OCI-LY7 (cell line): ENCODE data around the gene DMRTC2.

Experiments
- CTCF ChIP-seq: fragments of 200-600 bp; sonication (generic); conservative IDR thresholded peaks from 2 replicates; pipeline ENCODE4 v1.5.1; 2014; ENCODE audit warnings: mild to moderate bottlenecking, antibody characterized with exemption, low read length, moderate library complexity, mixed read lengths
- EZH2phosphoT487 ChIP-seq: fragments of 200-600 bp; sonication (generic); IDR thresholded peaks from 2 replicates; pipeline ENCODE4 v1.6.1; 2018; ENCODE audit warnings: low read depth, borderline replicate concordance, mild to moderate bottlenecking, mixed run types, antibody characterized with exemption, low read length, moderate library complexity, mixed read lengths

- peak; percentile 67 for TF ChIP-seq CTCF
- no peak for TF ChIP-seq EZH2phosphoT487
Measured at GRCh38 chr19:41859213-41859617, 14.4 kb downstream of the DMRTC2 start.
